HG03196 (cell line): ENCODE data around the gene SEMA5A.
"Not testable (repeated sequence)": the region's sequence is repeated elsewhere in the genome, so short reads cannot be mapped to it uniquely, and the experiment has no call there.

Source experiments
- ATAC-seq: cut with Tn5 transposase; IDR thresholded peaks from one replicate; pipeline ENCODE4 v1.9.1; 2021; ENCODE audit not compliant: unreplicated experiment

The SEMA5A gene

DNA sequence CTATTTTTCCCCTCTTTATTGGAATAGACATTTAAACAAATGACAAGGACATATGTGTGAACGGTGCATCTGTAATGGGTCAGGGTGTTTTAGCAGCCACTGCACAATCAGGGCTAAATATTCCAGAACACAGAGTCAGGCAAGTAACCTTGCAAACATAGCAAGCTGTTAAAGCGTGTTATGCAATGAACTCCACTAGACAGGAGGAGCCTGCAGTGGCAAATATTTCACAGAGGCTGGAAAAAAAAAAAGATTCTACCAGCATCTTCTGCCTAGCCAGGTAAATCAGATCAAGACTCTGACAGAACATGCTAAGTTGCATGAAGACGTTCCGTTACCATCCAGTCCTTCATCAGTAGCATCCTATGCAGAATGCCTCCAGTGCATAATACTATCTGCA is 171.8 kb downstream of the SEMA5A start:
- ATAC-seq: no peak

DNA sequence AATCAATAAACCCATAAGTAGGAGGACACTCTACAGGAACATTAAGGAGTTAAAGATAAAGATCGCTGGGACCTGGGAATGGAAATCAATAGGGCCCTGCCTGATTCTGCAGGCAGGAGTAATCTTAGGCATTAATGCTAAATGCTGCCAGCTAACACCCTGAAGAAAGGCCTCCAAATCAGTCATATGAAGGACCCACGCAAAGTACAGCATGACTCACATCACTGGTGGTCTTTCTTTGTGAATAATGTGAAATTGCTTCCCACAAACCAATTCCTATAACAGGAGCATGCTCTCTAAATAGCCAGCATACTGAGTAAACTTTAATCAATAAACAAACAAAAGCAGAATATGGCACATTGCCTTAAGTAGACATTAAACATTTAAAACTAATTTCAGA is 172.3 kb downstream of the SEMA5A start:
- ATAC-seq: no peak

DNA sequence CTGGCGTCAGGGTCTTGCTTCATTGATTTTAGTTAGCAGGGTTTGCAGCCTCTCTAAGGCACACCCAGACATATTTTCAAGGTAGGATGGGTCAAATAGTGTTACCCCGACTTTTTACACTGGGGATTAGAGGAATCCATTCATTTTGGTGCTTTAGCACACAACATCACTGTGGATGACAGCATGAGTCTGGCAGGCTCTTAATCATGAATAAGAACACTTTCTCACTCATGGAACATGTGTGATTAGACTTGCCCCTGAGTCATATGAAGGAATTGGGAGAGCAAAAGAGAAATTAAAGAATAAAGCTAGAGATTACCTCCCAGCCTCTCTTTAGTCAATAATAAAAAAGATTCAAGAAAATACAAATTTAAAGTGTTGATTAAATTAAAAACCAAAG is 175.6 kb downstream of the SEMA5A start:
- ATAC-seq: no peak

DNA sequence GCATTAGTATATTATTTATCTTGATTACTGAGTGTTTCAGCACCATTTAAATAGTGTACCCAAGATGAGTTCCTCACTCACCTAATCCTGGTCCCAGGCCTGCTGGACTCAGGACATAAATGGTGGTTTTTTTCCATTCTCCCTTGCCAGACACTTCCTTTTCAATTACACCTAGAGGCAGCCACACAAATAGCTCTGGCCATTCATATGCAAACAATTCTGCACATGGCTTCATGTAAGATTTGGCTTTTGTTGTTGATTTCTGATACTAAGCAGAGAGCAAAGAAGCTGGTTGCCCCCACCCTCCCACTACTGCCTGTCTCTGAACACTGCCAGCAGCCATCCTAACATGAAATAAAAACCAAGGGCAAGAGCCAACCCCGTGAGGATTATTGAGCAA is 180.4 kb downstream of the SEMA5A start:
- no peak for ATAC-seq

DNA sequence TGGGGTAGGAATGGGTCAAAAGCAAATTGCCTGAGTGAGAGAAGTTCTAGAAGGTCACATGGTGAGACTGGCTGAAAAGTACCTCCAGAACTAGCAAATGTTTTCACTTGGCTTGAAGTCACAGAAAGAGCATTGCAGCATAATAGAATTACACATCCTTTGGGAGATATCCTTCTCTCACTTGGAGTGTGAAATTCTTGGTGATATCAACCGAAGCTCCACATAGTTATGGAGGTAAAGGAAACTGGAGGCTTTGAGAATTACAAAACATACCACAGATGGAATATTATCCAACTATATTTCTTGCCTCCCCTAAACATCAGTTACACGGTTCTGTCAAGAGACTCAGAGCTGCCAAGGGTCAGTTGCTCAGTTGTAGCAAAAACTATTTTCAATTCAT is 182.4 kb downstream of the SEMA5A start:
- ATAC-seq: peak; percentile 23

DNA sequence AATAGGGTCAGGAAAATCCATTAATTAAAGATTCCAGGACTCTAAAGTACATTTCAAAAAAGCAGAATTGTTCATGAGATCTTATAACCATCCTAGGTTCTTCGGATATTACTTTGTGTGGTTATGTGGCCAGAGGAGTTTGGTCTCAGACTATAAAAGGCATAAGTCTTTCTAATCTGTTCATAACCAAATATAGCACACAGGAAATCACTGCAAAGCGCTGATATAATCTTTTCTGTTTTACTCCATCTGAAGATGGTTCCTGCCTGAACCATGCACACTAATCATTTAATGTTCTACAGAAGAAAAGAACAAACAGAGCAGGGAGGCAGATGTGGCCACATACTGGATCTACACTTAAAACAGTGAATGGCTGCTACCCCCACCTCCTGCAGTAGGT is 182.8 kb downstream of the SEMA5A start:
- peak; percentile 59 for ATAC-seq

DNA sequence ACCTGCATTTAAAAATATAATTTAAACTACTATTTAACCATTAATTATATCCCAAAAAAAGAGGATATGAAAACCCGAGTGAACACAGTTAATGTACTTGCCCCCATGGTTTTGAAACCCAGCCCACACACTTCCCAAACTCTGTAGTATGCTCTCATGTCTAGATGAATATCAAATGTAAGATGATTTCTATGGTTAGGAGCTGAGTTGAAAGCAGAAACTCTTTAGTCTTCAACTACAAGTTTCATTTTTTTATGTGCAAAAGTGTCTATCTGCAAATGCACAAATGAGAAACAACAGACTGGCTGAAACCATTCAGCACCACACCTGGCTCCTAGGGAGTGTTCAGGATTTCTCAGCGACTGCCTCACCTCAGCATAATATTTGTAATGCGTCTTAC is 183.3 kb downstream of the SEMA5A start:
- peak; percentile 40 for ATAC-seq

DNA sequence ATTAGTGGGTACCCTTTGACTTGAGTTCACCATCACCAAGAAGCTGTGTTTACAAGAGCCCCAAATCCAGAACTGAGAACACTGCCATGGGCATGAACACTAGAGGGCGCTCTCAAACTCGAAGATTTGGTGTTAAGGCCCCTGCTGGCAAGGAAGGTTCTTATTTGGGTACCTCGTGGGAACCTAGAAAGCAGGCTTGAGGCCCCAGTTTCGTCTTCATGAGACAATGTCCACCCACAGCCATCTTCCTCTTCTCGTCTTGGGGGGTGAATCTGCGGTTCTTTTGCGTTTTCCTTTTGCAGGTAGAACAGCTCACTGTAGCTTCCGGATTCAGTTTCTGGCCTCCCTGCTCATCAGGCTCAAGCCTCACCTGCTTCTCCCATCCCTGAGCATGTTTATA is 184.0 kb downstream of the SEMA5A start:
- peak; percentile 64 for ATAC-seq

DNA sequence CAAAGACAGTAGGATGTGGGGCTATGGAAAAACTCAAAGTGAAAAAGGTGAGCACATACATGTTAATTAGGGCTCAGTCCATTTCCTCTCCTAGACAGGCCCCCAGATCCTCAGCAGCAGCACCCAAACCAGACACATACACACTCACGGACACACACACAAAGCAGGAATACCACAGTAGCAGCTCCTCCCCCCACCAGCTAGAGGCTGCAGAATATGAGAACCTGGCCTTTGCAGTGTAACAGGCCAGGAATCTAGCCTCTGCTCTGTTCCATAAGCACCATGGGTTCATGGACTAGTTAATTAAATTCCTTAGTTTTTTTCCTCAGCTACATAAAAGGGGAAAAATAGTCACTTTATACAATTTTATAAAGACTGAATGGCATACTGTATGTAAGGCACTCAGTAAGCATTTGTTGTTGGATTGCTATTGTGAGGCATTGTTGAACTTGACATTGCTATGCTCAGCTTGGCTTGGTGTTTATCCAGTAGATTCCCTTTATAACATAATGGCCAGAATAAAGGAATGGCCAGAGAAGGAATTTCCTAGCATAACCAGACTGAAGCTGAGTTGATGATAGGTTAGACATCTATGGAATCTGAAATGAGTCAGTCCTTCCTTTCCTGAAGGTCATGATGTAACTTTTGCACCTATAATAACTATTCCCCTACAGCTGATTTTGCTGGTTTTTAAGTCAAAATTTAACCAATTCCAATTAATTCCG is 186.8 kb downstream of the SEMA5A start:
- ATAC-seq: no peak

DNA sequence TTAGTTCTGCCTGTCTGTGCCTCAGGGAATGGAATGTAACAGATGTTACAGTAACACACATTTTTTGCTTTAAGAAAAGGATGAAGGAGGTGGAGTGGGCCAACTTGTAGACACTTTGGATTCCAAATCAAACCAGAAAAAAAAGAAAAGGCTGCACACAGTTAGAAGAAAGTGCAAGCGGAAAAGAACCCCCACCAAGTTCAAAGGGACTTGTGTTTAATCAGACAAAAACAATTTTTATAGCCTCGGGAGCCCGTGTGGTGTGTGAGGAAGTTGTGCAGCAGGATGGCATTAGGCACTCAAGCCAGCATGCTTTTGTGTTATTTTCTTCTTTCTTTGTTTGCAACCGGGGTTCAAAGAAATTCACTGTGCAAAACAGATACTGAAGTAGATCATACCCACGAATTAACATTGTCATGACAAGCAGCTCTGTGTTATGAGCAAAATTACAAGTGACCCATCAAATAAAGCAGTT is 189.5 kb downstream of the SEMA5A start:
- no peak for ATAC-seq

DNA sequence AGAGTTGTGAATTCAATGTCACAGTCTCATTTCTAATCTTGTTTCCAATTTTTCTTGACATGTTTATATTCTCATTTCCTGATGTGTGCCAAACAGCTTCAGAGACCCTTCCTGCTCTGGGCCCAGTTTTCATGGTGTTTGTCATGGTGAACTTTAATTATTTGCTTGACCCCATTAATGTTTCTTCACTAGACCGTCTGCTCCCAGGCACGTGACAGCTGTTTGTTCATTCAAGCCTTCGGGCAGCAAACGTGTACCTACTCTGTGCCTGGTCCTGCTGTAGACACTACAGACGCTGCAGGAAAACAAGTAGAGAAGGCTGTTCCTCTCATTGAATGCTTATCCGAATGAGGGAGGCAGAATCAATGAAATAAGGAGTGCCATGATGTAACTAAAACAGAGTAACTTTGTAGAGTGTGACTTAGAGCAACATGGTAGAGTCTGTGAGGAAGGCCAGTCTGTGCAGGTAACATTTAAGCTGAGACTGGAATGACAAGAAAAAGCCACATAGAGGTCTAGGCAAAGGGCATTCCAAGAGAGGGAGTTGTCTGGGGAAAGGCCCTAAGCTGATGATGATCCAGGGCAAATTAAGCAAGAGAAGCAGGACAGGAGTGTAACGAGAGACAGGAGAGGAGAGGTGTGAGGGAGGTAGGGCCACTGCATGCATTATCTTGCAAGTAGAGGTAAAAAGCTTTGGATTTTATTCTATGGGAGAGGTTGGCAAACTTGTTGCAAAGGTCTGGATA is 191.4 kb downstream of the SEMA5A start:
- ATAC-seq: no peak

DNA sequence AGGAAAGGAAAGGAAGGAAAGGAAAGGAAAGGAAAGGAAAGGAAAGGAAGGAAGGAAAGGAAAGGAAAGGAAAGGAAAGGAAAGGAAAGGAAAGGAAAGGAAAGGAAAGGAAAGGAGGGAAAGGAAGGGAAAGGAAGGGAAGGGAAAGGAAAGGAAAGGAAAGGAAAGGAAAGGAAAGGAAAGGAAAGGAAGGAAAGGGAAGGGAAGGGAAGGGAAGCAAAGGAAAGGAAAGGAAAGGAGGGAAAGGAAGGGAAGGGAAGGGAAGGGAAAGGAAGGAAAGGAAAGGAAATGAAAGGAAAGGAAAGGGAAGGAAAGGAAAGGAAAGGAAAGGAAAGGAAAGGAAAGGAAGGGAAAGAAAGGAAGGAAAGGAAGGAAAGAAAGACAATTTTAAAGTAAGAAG is 192.8 kb downstream of the SEMA5A start:
- ATAC-seq: not testable (repeated sequence)

DNA sequence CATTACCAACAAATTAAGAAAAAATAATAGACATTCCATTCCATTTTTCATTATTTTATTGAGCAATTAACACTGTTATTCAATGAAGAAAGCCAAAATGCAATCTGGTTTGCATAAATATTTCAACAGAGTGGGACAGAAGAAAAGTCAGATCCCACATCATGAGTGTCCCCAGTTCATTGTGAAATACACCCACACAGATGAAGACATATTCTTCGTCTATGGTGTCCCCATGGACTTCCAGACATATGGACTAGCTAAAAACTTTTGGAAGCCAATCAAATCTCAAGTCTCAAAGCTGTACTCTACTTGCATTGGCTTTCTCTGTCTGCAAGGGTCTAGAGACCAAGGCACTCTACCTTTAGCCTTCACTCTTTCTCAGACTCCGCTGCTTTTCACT is 194.3 kb downstream of the SEMA5A start:
- no peak for ATAC-seq

DNA sequence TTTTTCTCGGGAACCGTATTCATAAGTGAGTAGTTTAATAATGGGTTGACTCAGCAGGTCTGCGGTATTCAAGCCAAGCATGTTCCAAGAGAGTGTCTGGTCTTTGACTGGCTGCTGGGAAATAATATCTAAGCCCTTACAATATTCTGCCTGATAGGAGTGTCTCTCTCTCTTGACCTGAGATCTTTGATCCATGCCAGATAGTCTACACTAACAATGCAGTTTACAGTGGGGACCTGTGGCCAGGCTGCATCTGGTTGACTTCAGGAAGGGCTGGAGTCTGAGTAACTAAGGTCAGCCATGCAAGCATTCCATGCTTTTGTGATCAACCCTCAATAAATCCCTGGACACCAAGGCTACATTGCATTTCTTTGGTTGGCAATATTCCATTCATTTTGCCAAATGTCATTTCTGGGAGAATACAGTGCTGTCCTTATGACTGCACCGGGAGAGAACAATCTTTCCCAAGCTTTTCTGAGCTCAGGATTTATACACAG is 195.5 kb downstream of the SEMA5A start:
- no peak for ATAC-seq

DNA sequence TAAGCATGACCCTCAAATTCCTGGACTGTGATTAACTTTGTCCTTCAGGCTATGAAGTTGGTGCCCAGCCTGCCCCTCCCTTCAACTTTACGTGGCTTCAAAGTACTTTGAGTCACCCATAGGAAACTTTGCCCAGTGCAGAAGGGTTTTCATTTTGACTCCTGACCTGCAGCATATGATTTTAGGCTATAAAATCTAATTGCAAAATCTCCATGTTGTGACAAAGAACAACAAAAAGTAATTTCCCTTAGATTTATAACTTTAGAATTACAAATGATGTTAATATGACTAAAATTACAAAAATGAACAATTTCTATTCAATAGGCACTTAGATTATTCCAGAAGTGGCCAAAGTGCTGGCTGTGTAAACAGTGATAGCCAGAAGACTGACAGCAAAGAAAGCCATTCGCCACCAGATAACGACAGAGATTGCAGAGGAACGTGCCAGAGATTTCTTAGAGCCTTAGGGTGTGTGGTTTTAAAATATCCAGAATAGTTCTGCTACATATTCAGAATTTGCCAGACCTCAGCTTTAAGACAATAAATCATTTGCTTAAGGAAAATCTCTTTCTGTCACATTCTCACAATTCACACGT is 197.4 kb downstream of the SEMA5A start:
- no peak for ATAC-seq

DNA sequence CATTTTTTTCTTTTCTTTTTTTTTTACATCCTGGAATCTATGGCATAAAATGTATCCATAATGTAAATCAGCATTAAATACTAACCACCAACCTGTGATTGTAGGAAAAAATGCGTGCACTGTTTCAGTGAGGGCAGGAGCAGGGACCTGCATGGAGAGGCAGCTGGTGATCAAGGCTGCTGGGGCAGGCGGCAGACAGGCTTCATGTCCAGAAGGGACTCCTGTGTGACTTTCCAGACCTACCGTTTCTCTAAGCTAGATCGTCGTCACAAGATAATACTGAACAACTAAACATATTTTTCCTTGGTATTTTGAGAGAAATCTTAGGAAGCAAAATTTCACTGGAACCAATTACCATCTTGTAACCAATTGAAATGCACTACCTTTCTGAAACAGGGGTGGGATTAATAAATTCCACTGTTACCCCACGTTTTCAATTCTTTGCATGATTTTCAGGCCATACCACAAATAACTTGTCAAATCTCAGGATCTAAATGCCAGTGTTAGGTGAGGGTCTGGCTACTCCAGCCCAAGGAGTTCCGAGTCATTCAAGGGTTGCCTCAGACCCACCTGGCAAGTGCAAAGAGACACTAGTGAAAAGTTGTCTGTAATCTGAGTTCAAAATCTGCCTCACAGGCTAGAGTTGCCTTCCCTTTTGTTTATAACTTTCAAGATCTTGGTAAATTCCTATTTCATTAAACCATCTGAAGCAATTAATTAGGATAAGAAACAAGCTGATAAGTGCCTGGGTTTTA is 198.2 kb downstream of the SEMA5A start:
- ATAC-seq: no peak

DNA sequence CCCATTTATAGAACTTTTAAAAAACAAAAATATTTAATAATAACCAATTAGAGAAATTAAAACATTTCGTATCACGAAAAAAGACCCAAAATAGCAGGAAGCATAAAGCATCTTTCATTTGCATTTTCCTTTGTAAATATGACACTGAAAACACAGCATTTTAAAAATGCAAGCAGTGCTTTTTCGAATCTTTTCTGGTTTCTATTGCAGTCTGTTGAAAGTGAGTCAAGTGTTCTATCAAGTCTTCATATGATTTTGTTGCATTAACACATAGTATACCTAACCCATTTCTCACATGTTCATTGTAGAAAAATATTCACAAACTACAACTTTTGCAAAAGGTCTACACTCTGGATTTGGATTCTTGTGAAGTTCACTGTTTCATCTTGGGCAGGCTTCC is 198.8 kb downstream of the SEMA5A start:
- no peak for ATAC-seq

DNA sequence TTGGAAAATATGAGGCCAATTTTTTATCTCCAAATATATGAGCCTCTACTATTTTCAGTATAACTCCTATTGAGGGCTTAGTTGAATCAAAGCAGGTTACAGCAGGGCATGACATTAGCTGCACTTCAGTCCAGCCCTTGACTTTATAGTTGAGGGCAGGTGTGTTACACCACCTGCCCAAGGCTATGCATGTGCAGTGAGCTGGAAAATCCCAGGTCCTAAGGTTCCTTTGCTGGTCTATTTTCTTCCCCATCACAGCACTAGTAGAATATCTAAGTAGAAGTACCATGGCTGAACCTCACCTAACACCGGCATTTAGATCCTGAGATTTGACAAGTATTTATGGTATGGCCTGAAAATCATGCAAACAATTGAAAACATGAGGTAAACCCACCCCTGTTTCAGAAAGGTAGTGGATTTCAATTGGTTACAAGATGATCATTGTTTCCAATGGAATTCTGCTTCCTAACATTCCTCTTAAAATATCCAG is 201.1 kb downstream of the SEMA5A start:
- no peak for ATAC-seq

DNA sequence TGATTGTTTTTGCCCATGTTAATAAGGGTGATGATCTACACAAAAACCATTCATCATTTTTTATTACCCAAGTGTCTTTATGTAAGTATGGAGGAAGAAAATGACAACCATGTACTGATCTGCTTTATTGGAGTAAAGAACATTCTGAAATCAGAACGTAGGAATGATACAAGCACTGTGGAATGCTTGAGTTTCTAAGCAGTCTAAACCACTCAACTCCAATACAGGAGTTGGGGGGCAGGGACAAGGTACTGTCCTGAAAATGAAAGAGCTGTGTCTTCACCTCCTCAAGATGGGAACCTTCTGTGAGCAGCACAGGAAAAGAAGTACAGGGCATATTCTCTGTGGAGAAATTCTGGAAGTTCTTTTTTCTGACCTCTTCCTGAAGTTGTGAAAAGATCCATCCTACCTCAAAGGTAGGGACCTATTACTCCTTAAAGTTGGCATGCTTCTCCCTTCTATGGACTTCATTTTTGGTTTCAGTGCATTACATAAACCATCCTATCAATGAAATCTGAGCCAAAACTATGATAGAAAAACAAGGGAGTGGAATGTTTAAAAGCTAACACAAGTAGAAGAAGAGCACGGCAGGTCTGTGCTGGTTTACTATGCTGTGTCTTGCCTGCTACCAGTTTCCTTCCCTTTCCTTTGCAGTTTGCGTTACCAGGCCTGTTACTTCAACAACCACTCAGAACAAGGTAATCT is 202.6 kb downstream of the SEMA5A start:
- ATAC-seq: no peak

DNA sequence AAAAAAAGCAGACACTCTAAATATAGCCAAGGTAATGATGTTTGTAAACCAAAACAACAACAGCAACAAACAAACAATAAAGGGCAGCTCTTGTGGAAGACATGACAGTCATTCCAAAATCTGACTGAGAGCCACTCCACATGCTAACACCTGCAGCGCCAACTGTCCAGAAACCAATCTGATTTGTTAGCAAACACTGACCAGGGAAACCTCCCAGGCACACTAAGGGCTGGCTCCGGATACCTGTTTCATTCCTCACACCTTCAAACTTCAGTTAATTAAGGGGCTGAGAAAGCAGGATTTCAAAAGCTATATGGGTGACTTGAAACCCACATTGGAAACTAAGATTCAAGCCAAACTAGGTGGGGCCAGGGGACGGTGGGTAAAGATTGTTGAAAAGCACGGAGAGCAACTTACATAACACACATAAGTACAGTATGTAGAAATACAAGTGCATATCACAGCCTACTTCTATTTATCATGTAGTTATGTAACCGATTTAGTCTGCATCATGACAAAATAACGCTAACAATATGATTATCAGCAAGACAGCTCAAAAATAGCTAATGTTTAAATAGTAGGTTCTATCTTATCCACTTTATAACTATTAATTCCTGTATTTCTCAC is 203.6 kb downstream of the SEMA5A start:
- ATAC-seq: no peak
